HG03139 (cell line): ENCODE results near the gene LRMDA.
"Not testable (repeated sequence)": the region's sequence is repeated elsewhere in the genome, so short reads cannot be mapped to it uniquely, and the experiment has no call there.

Experiments
- ATAC-seq: cut with Tn5 transposase; IDR thresholded peaks from one replicate; pipeline ENCODE4 v1.9.1; 2021; ENCODE audit not compliant: unreplicated experiment

Gene LRMDA

DNA sequence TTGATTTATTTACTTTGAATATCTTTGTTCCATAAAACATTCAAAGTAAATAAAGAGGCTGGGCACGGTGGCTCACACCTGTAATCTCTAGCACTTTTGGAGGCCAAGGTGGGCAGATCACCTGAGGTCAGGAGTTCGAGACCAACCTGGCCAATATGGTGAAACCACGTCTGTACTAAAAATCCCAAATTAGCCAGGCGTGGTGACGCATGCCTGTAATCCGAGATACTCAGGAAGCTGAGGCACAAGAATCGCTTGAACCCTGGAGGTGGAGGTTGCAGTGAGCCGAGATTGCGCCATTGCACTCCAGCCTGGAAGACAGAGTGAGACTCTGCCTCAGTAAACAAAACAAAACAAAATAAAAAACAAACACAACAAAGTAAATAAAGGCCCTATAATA lies 1153.0 kb downstream of the LRMDA start:
- ATAC-seq = not testable (repeated sequence)
